ENCODE data around the gene GRAMD1A.
"Not testable (repeated sequence)": the region's sequence is repeated elsewhere in the genome, so short reads cannot be mapped to it uniquely, and the experiment has no call there.

GRAMD1A gene

GRCh38 chr19:34976611-34977010 lies 23.5 kb upstream of the GRAMD1A start:
- ATAC-seq (no peak), DNase-seq (no peak)

- ATAC-seq (no peak), DNase-seq (no peak)
Observed at GRCh38 chr19:34979819-34980640, 20.1 kb upstream of the GRAMD1A start.

- ATAC-seq: no peak
- no peak for DNase-seq
Observed at GRCh38 chr19:34982275-34982674, 17.8 kb upstream of the GRAMD1A start.

- ATAC-seq: no peak
- DNase-seq: no peak
Observed at GRCh38 chr19:34983786-34984185, 16.3 kb upstream of the GRAMD1A start.

GRCh38 chr19:34984287-34984686 lies 15.8 kb upstream of the GRAMD1A start:
- no peak for ATAC-seq
- DNase-seq: no peak

- no peak for ATAC-seq
- peak; percentile 40 for DNase-seq
Observed at GRCh38 chr19:34985249-34986022, 14.7 kb upstream of the GRAMD1A start.

- no peak for DNase-seq
- no peak for ATAC-seq
Observed at GRCh38 chr19:34988119-34988518, 12.0 kb upstream of the GRAMD1A start.

GRCh38 chr19:34989298-34989697 lies 10.8 kb upstream of the GRAMD1A start:
- peak; percentile 26 for DNase-seq
- ATAC-seq: peak; percentile 6

- peak; percentile 93 for ATAC-seq
Observed at GRCh38 chr19:34990578-34991192, 9.4 kb upstream of the GRAMD1A start.

GRCh38 chr19:34991542-34992333 lies 8.4 kb upstream of the GRAMD1A start:
- DNase-seq (no peak), ATAC-seq (no peak)

More at GRCh38 chr19:34990578-34991192, 9.4 kb upstream of the GRAMD1A start:
- peak; percentile 70 for DNase-seq

- DNase-seq, ATAC-seq: not testable (repeated sequence)
Observed at GRCh38 chr19:34992582-34992981, 7.5 kb upstream of the GRAMD1A start.

- DNase-seq (no peak), ATAC-seq (no peak)
Observed at GRCh38 chr19:34994286-34994642, 5.9 kb upstream of the GRAMD1A start.

GRCh38 chr19:34994643-34995541 lies 5.2 kb upstream of the GRAMD1A start:
- no peak for DNase-seq
- no peak for ATAC-seq

- ATAC-seq: no peak
- no peak for DNase-seq
Observed at GRCh38 chr19:34995551-34995950, 4.6 kb upstream of the GRAMD1A start.

- DNase-seq: peak; percentile 24
- ATAC-seq: no peak
Observed at GRCh38 chr19:34997071-34997617, 3.0 kb upstream of the GRAMD1A start.

GRCh38 chr19:34998224-34998623 lies 1.9 kb upstream of the GRAMD1A start:
- ATAC-seq, DNase-seq: not testable (repeated sequence)

- no peak for ATAC-seq
- peak; percentile 44 for DNase-seq
Observed at GRCh38 chr19:34998777-34999497, 1.2 kb upstream of the GRAMD1A start.

GRCh38 chr19:35000338-35000646 lies 169 bp downstream of the GRAMD1A start:
- ATAC-seq: no peak

GRCh38 chr19:35000647-35001501 lies 751 bp downstream of the GRAMD1A start:
- DNase-seq: peak; percentile 67
- peak; percentile 40 for ATAC-seq

More at GRCh38 chr19:35000338-35000646, 169 bp downstream of the GRAMD1A start:
- no peak for DNase-seq
